ENCODE measurements around the gene INPP5F.

The INPP5F gene

GRCh38 chr10:119871881-119872609 is 146.2 kb downstream of the INPP5F start:
- no peaks in the 10 kb centered on the region for H3F3A ChIP-seq (ENCODE audit: insufficient read depth, low read length)
- H3K36me3 ChIP-seq (ENCODE audit: insufficient read depth, low read length) = no peaks in the 10 kb centered on the region
- no peak overlapping the region for H2AFZ ChIP-seq (ENCODE audit: low read length)
- H3K9ac ChIP-seq (ENCODE audit: low read length) = peak overlapping the region; percentile 66
- no peaks in the 10 kb centered on the region for H4K20me1 ChIP-seq (ENCODE audit: insufficient read depth, low read length)
- H3K4me3 ChIP-seq (ENCODE audit: low read depth, low read length, poor library complexity, severe bottlenecking) = peak overlapping the region; percentile 77
- TF ChIP-seq EZH2 (IDR thresholded peaks at IDR 0.05; ENCODE audit: borderline replicate concordance, low read length) = no peak
- TF ChIP-seq, protein P1, sequence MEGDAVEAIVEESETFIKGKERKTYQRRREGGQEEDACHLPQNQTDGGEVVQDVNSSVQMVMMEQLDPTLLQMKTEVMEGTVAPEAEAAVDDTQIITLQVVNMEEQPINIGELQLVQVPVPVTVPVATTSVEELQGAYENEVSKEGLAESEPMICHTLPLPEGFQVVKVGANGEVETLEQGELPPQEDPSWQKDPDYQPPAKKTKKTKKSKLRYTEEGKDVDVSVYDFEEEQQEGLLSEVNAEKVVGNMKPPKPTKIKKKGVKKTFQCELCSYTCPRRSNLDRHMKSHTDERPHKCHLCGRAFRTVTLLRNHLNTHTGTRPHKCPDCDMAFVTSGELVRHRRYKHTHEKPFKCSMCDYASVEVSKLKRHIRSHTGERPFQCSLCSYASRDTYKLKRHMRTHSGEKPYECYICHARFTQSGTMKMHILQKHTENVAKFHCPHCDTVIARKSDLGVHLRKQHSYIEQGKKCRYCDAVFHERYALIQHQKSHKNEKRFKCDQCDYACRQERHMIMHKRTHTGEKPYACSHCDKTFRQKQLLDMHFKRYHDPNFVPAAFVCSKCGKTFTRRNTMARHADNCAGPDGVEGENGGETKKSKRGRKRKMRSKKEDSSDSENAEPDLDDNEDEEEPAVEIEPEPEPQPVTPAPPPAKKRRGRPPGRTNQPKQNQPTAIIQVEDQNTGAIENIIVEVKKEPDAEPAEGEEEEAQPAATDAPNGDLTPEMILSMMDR (IDR thresholded peaks at IDR 0.05; ENCODE audit: low read length) = no peak
- H3K27ac ChIP-seq (ENCODE audit: low read depth, low read length, poor library complexity, severe bottlenecking) = peak overlapping the region; percentile 31
- H3K9me2 ChIP-seq (ENCODE audit: low read depth, low read length) = no peaks in the 10 kb centered on the region
- H3K27me3 ChIP-seq (ENCODE audit: insufficient read depth, low read length) = no peaks in the 10 kb centered on the region
- H3K79me2 ChIP-seq (ENCODE audit: insufficient read depth, low read length) = peaks cover 49% of the 10 kb centered on the region
- peak overlapping the region; percentile 86 for H3K4me2 ChIP-seq (ENCODE audit: low read length)
- no peaks in the 10 kb centered on the region for H3K9me3 ChIP-seq (ENCODE audit: low read length)
- peaks cover 53% of the 10 kb centered on the region for H3K4me1 ChIP-seq (ENCODE audit: insufficient read depth, low read length, severe bottlenecking)

GRCh38 chr10:119872610-119872859 is 146.7 kb downstream of the INPP5F start, which contains the start of gene MCMBP:
MCMBP (minus strand) TSS chr10:119872843; CDS start chr10:119872584, 259 bp downstream.
- Histone ChIP-seq H3K9ac (ENCODE audit: low read length) (peak within 1 kb of the TSS; percentile 75), H3K27me3 (ENCODE audit: insufficient read depth, low read length) (no peaks in the 10 kb centered on the region), H2AFZ (ENCODE audit: low read length) (peak within 1 kb of the TSS; percentile 59), H3K27ac (ENCODE audit: low read depth, low read length, poor library complexity, severe bottlenecking) (peak within 1 kb of the TSS; percentile 58), H3K79me2 (ENCODE audit: insufficient read depth, low read length) (peaks cover 44% of the 10 kb centered on the region), H3K4me1 (ENCODE audit: insufficient read depth, low read length, severe bottlenecking) (peaks cover 50% of the 10 kb centered on the region), H4K20me1 (ENCODE audit: insufficient read depth, low read length) (no peaks in the 10 kb centered on the region), H3K9me2 (ENCODE audit: low read depth, low read length) (no peaks in the 10 kb centered on the region), H3K4me3 (ENCODE audit: low read depth, low read length, poor library complexity, severe bottlenecking) (peak within 1 kb of the TSS; percentile 77), H3K9me3 (ENCODE audit: low read length) (no peaks in the 10 kb centered on the region), H3K4me2 (ENCODE audit: low read length) (peak within 1 kb of the TSS; percentile 86), H3F3A (ENCODE audit: insufficient read depth, low read length) (no peaks in the 10 kb centered on the region), H3K36me3 (ENCODE audit: insufficient read depth, low read length) (no peaks in the 10 kb centered on the region)
- TF ChIP-seq, protein P1 (IDR thresholded peaks at IDR 0.05; ENCODE audit: low read length) = no peak
- TF ChIP-seq EZH2 (IDR thresholded peaks at IDR 0.05; ENCODE audit: borderline replicate concordance, low read length) = no peak

DNA sequence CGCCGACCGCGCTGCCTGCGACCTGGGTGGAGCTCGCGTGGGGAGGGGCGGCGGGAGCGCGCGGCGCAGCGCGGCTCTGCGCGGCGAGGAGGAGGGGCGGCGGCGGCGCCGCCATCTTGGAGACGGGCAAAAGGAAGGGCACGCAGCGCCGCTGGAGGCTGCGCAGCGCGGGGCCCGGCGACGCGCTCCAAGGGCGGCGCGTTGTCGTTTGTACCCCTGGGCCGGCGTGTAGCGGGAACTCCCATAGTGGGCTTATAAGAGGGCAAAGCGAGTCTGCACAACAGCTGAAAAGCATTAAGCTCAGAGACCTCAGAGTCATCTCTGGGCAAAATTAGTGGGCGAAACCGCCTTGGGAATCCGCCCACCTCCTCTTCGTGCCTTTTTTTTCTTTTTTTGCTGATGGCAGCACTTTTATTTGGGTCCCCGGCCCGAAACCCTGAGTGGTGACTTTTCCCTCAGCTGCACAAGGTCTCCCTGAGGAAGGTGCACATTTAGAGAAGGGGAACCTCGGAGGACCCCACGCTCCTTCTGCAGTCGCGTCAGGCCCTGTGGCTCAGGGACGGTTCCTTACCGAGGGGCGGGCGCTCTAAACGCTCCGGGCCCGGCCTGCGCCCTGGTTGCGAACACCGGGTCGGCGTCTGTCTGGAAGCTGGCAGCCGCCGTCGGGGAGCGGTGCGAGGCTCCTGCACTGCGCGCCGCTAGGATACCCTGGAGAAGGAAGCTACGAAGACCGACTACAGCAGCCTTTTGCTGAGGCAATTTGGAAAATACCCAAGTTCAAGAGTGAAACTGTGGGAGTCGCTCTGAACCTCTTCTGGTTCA is 147.2 kb downstream of the INPP5F start:
- peak overlapping the region; percentile 58 for H3K27ac ChIP-seq (ENCODE audit: low read depth, low read length, poor library complexity, severe bottlenecking)
- no peak for TF ChIP-seq EZH2 (IDR thresholded peaks at IDR 0.05; ENCODE audit: borderline replicate concordance, low read length)
- TF ChIP-seq, protein P1 (IDR thresholded peaks at IDR 0.05; ENCODE audit: low read length) = no peak

More for the DNA sequence above, 147.2 kb downstream of the INPP5F start:
- peak overlapping the region; percentile 86 for H3K4me2 ChIP-seq (ENCODE audit: low read length)
- H3K36me3 ChIP-seq (ENCODE audit: insufficient read depth, low read length) = no peaks in the 10 kb centered on the region
- peak overlapping the region; percentile 75 for H3K9ac ChIP-seq (ENCODE audit: low read length)
- H3K79me2 ChIP-seq (ENCODE audit: insufficient read depth, low read length) = peaks cover 39% of the 10 kb centered on the region
- peaks cover 45% of the 10 kb centered on the region for H3K4me1 ChIP-seq (ENCODE audit: insufficient read depth, low read length, severe bottlenecking)
- H4K20me1 ChIP-seq (ENCODE audit: insufficient read depth, low read length) = no peaks in the 10 kb centered on the region
- no peaks in the 10 kb centered on the region for H3K9me3 ChIP-seq (ENCODE audit: low read length)
- no peaks in the 10 kb centered on the region for H3K9me2 ChIP-seq (ENCODE audit: low read depth, low read length)
- H3F3A ChIP-seq (ENCODE audit: insufficient read depth, low read length) = no peaks in the 10 kb centered on the region
- H3K27me3 ChIP-seq (ENCODE audit: insufficient read depth, low read length) = no peaks in the 10 kb centered on the region
- H3K4me3 ChIP-seq (ENCODE audit: low read depth, low read length, poor library complexity, severe bottlenecking) = peak overlapping the region; percentile 77
- H2AFZ ChIP-seq (ENCODE audit: low read length) = peak overlapping the region; percentile 59
